GM19043 (cell line): ENCODE data around the gene FAM83C.

ENCODE experiments used
- ATAC-seq: cut with Tn5 transposase; IDR thresholded peaks from one replicate; pipeline ENCODE4 v1.9.1; 2021; ENCODE audit warnings: low read depth; ENCODE audit not compliant: unreplicated experiment

FAM83C gene

GRCh38 chr20:35240811-35241293 is 51.4 kb downstream of the FAM83C start:
- no peak for ATAC-seq

GRCh38 chr20:35240083-35240810 is 52.0 kb downstream of the FAM83C start:
- no peak for ATAC-seq

- no peak for ATAC-seq
Observed at GRCh38 chr20:35238735-35239134, 53.5 kb downstream of the FAM83C start.

- ATAC-seq: no peak
Observed at GRCh38 chr20:35238170-35238569, 54.1 kb downstream of the FAM83C start.

GRCh38 chr20:35237486-35237885 is 54.7 kb downstream of the FAM83C start:
- no peak for ATAC-seq

GRCh38 chr20:35235881-35236280 is 56.3 kb downstream of the FAM83C start:
- ATAC-seq: no peak
